PC-9 (cell line): ENCODE data around the gene SCGB3A2.

Experiments used
- EZH2 ChIP-seq: fragments of 200-600 bp; sonication (generic); IDR thresholded peaks from 2 replicates; pipeline ENCODE4 v1.8.0; 2017; ENCODE audit warnings: antibody characterized with exemption, low read depth
- TF ChIP-seq, protein P1 (sequence below): fragments of 200-600 bp; sonication (generic); conservative IDR thresholded peaks from 2 replicates; pipeline ENCODE4 v1.6.1; 2017; ENCODE audit warnings: mixed run types, antibody characterized with exemption, mild to moderate bottlenecking, moderate library complexity

GRCh38 chr5:147921136-147921535 is 42.6 kb downstream of the SCGB3A2 start:
- TF ChIP-seq EZH2 = no peak
- TF ChIP-seq, protein P1, sequence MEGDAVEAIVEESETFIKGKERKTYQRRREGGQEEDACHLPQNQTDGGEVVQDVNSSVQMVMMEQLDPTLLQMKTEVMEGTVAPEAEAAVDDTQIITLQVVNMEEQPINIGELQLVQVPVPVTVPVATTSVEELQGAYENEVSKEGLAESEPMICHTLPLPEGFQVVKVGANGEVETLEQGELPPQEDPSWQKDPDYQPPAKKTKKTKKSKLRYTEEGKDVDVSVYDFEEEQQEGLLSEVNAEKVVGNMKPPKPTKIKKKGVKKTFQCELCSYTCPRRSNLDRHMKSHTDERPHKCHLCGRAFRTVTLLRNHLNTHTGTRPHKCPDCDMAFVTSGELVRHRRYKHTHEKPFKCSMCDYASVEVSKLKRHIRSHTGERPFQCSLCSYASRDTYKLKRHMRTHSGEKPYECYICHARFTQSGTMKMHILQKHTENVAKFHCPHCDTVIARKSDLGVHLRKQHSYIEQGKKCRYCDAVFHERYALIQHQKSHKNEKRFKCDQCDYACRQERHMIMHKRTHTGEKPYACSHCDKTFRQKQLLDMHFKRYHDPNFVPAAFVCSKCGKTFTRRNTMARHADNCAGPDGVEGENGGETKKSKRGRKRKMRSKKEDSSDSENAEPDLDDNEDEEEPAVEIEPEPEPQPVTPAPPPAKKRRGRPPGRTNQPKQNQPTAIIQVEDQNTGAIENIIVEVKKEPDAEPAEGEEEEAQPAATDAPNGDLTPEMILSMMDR = no peak
